K562 (cell line): ENCODE data around the gene PPTC7. TPM values are rescaled to one million over a fixed set of nuclear protein-coding genes. Genes with fewer than 3 reads are reported as not detected.
"Not testable (repeated sequence)": the region's sequence is repeated elsewhere in the genome, so short reads cannot be mapped to it uniquely, and the experiment has no call there.

Experiments
- ATAC-seq: fragments of 200-7000 bp; cut with Tn5 transposase; 3 replicates; pipeline ENCODE4 v1.9.1; 2020; ENCODE audit warnings: moderate library complexity
- BruUV-seq: library from RNA; stranded (reverse); fragments of 400-500 nt; replicated peaks from 2 replicates; lab custom pipeline; 2021; lab: Mats Ljungman, UMichigan
- CTCF ChIA-PET: fragments of 300-600 bp; formaldehyde crosslinking; extraction: SDS; loops from one replicate; lab custom pipeline; 2021; ENCODE audit warnings: low intra/inter-chr PET ratio; lab: Yijun Ruan, JAX
- POLR2A ChIA-PET: fragments of 300-600, 350-650 bp; sonication (Branson Sonifier 250); formaldehyde crosslinking; extraction: SDS; loops from one replicate; lab custom pipeline; 2021; ENCODE audit warnings: antibody characterized with exemption, inconsistent platforms; lab: Yijun Ruan, JAX
- DNase-seq, 4 experiments: peaks; one replicate each; pipeline versions ENCODE4 v3.0.0 to v3.0.0-alpha.2; 2011 to 2018; ENCODE audit warnings: low spot score in 3 of 4, mixed read lengths in 3 of 4; ENCODE audit errors: extremely low read depth in 1 of 4
- FAIRE-seq: peaks from 2 replicates; lab custom pipeline; 2011; peaks lifted over from hg19 to GRCh38; lab: Jason Lieb, UNC
- H2AFZ ChIP-seq: 2 replicates; pipeline ENCODE4 v1.6.0; 2011; ENCODE audit warnings: low read depth, low read length, control low read depth, inconsistent platforms
- H3K27ac ChIP-seq: fragments of 200-600 bp; 3 replicates; pipeline ENCODE4 v1.8.0; 2011; ENCODE audit warnings: low read depth, mild to moderate bottlenecking, control low read depth, inconsistent platforms, low read length, moderate library complexity, mixed read lengths; ENCODE audit errors: extremely low read depth
- H3K27me3 ChIP-seq, 2 experiments: fragments of 300-600 bp in 1 of 2; 2 replicates in 1 of 2; 3 replicates in 1 of 2; pipeline versions ENCODE4 v1.6.0 to v1.8.0; 2011; ENCODE audit warnings: inconsistent platforms in 2 of 2, low read length in 2 of 2, mild to moderate bottlenecking in 1 of 2, mixed read lengths in 1 of 2, moderate library complexity in 1 of 2; ENCODE audit not compliant: control insufficient read depth in 2 of 2, insufficient read depth in 2 of 2
- H3K36me3 ChIP-seq: fragments of 300-600 bp; 3 replicates; pipeline ENCODE4 v1.8.0; 2011; ENCODE audit warnings: mild to moderate bottlenecking, low read length, inconsistent platforms; ENCODE audit not compliant: control insufficient read depth, insufficient read depth
- H3K4me1 ChIP-seq, 2 experiments: fragments of 200-600 bp in 1 of 2; replicated peaks in 1 of 2; 2 replicates in 1 of 2; 3 replicates in 1 of 2; pipeline versions ENCODE4 v1.5.1 to v1.8.0; 2011; ENCODE audit warnings: inconsistent platforms in 2 of 2, low read length in 2 of 2, mild to moderate bottlenecking in 1 of 2, mixed read lengths in 1 of 2, moderate library complexity in 1 of 2; ENCODE audit not compliant: control insufficient read depth in 2 of 2, insufficient read depth in 2 of 2
- H3K4me2 ChIP-seq: 2 replicates; pipeline ENCODE4 v1.6.1; 2011; ENCODE audit warnings: low read length, control low read depth, inconsistent platforms, mixed read lengths; ENCODE audit not compliant: insufficient read depth
- H3K4me3 ChIP-seq: fragments of 200-600 bp; sonication (generic), shearing (Covaris generic); 2 replicates; pipeline ENCODE4 v1.5.1; 2016; ENCODE audit warnings: control low read depth, inconsistent platforms
- H3K79me2 ChIP-seq: fragments of 200-600 bp; 3 replicates; pipeline ENCODE4 v1.8.0; 2011; ENCODE audit warnings: low read length, inconsistent platforms; ENCODE audit not compliant: control insufficient read depth, insufficient read depth
- H3K9ac ChIP-seq, 2 experiments: 2 replicates each; pipeline versions ENCODE4 v1.6.0 to v1.6.1; 2011; ENCODE audit warnings: low read depth in 2 of 2, low read length in 2 of 2, control low read depth in 1 of 2, inconsistent platforms in 1 of 2, mild to moderate bottlenecking in 1 of 2, mixed read lengths in 1 of 2; ENCODE audit not compliant: insufficient read depth in 1 of 2
- H3K9me1 ChIP-seq: one replicate; pipeline ENCODE4 v1.6.0; 2011; ENCODE audit warnings: inconsistent platforms, mild to moderate bottlenecking, low read length, moderate library complexity; ENCODE audit not compliant: control insufficient read depth, insufficient read depth
- H3K9me3 ChIP-seq: replicated peaks from 2 replicates; pipeline ENCODE4 v1.5.1; 2011; ENCODE audit warnings: low read depth, low read length, inconsistent platforms; ENCODE audit not compliant: control insufficient read depth, insufficient read depth
- H4K20me1 ChIP-seq: replicated peaks from 2 replicates; pipeline ENCODE4 v1.6.1; 2011; ENCODE audit warnings: low read length, inconsistent platforms, mixed read lengths; ENCODE audit not compliant: control insufficient read depth, insufficient read depth
- ARNT ChIP-seq, 2 experiments: fragments of 450-650 bp; IDR thresholded peaks; 2 replicates each; pipeline ENCODE4 v1.6.1; 2016; ENCODE audit warnings: mild to moderate bottlenecking in 1 of 2
- BCOR ChIP-seq: fragments of 450-650 bp; IDR thresholded peaks from 2 replicates; pipeline ENCODE4 v1.6.1; 2016
- CC2D1A ChIP-seq: fragments of 450-650 bp; IDR thresholded peaks from 2 replicates; pipeline ENCODE4 v1.6.1; 2017; ENCODE audit warnings: mild to moderate bottlenecking
- DEAF1 ChIP-seq: fragments of 450-650 bp; formaldehyde crosslinking; IDR thresholded peaks from 2 replicates; pipeline ENCODE4 v1.4.0; 2020; ENCODE audit warnings: mild to moderate bottlenecking, moderate library complexity
- ESRRA ChIP-seq: fragments of 450-650 bp; IDR thresholded peaks from 2 replicates; pipeline ENCODE4 v1.6.1; 2014; ENCODE audit warnings: low read depth, mild to moderate bottlenecking, moderate library complexity, borderline replicate concordance
- NR2C1 ChIP-seq, 2 experiments: fragments of 450-650 bp; IDR thresholded peaks; 2 replicates each; pipeline ENCODE4 v1.6.1; 2017; ENCODE audit warnings: mild to moderate bottlenecking in 2 of 2, antibody characterized with exemption in 1 of 2, inconsistent platforms in 1 of 2, missing compliant biosample characterization in 1 of 2, missing genetic modification characterization in 1 of 2
- RAD21 ChIP-seq, 2 experiments: fragments of 250-450 bp in 1 of 2; fragments of 450-650 bp in 1 of 2; sonication (Bioruptor Pico) in 1 of 2; formaldehyde crosslinking in 1 of 2; IDR thresholded peaks in 1 of 2; conservative IDR thresholded peaks in 1 of 2; 2 replicates each; pipeline versions ENCODE4 v1.4.0 to v1.8.0; 2020 to 2022; ENCODE audit warnings: mild to moderate bottlenecking in 2 of 2, moderate library complexity in 1 of 2
- RCOR1 ChIP-seq, 2 experiments: IDR thresholded peaks; 2 replicates each; pipeline ENCODE4 v1.6.1; 2012; ENCODE audit warnings: low read depth in 2 of 2, low read length in 2 of 2, borderline replicate concordance in 1 of 2, improper control_type of control experiment in 1 of 2
- REST ChIP-seq, 2 experiments: fragments of 450-650 bp; formaldehyde crosslinking in 1 of 2; IDR thresholded peaks; 2 replicates each; pipeline versions ENCODE4 v1.4.0 to v1.6.1; 2014 to 2020; ENCODE audit warnings: mild to moderate bottlenecking in 2 of 2, borderline replicate concordance in 1 of 2, low read depth in 1 of 2
- SMC3 ChIP-seq: conservative IDR thresholded peaks from 2 replicates; pipeline ENCODE4 v1.6.1; 2011; ENCODE audit warnings: low read depth, low read length, improper control_type of control experiment; ENCODE audit not compliant: insufficient read depth
- WGBS: fragments of 100-300 bp; shearing (Covaris generic); methylation state at CpG from one replicate; pipeline ENCODE4 v1.1.6; 2016; ENCODE audit warnings: low coverage, mixed read lengths; ENCODE audit not compliant: insufficient coverage; ENCODE audit errors: missing lambda C conversion rate; 5-methylcytosine and 5-hydroxymethylcytosine counted together
- in situ Hi-C: fragments of 300-500 bp; cut with MboI; formaldehyde crosslinking; loops from 4 replicates; pipeline ENCODE4 v1.15.0; 2018; ENCODE audit warnings: inconsistent platforms, mixed read lengths
- intact Hi-C: fragments of 100-400 bp; cut with micrococcal nuclease; formaldehyde crosslinking; loops from 2 replicates; pipeline ENCODE4 v1.14.2; 2022
- polyA plus RNA-seq, 8 experiments: library from polyadenylated mRNA; depleted of rRNA in 4 of 8; stranded (reverse) in 5 of 8; unstranded in 3 of 8; fragments of >200 nt; fragmentation: Nextera tagmentation in 2 of 8; fragmentation: Illumina TruSeq in 1 of 8; extraction: Ambion mirVana in 2 of 8; extraction: Trizol in 1 of 8; gene quantifications; 2 replicates each; pipeline versions ENCODE4 v1.2.1 to v1.2.3, GENCODE V29; 2011 to 2014; ENCODE audit warnings: inconsistent platforms in 1 of 8, missing spikeins in 1 of 8
- total RNA-seq, 7 experiments: library from RNA; depleted of rRNA in 6 of 7; stranded (reverse); fragments of >200 nt in 6 of 7; fragmentation: Illumina TruSeq in 2 of 7; extraction: Trizol in 2 of 7; gene quantifications; 2 replicates each; pipeline versions ENCODE4 v1.2.1 to v1.2.3, GENCODE V29; 2011 to 2021; ENCODE audit warnings: low replicate concordance in 1 of 7

PPTC7 gene
- total and polyA plus RNA-seq, 9 of the 15 experiments (the other 6 are each of a cell fraction or from before 2014, with no cell fraction given): 2.6 to 23.1 (median 11.9) TPM

- H3K27me3 ChIP-seq; H3K4me3 ChIP-seq; H3K9me1 ChIP-seq; H3K27ac ChIP-seq; H3K79me2 ChIP-seq; H4K20me1 ChIP-seq; H3K9ac ChIP-seq; H3K9me3 ChIP-seq; BruUV-seq; H3K4me1 ChIP-seq; H3K4me2 ChIP-seq; H3K36me3 ChIP-seq; TF ChIP-seq REST (CRISPR knock-in tag; IDR thresholded peaks at IDR 0.05; ENCODE audit: low read depth); NR2C1 (tag; IDR thresholded peaks at IDR 0.05): not testable (repeated sequence)
- FAIRE-seq: peak; percentile 92
- WGBS: 41% methylated on average over 14 of the region's 14 CpGs
- POLR2A ChIA-PET: interaction anchor here (1.1 kb wide), 1 partner anchor 134 kb away, joined by 4 read pairs; the partner anchor contains the start of genes FAM216A and GPN3
- DNase-seq: peak; percentile 48 to 76 (median 60)
- intact Hi-C loops (loop anchor here (1.0 to 5.0 kb wide), 6 partner anchors 97 to 502 kb away; partner anchors contain the start of gene ARPC3), in situ Hi-C loops (loop anchor here (5.0 kb wide), 2 partner anchors 90 to 155 kb away; no protein-coding TSS in a partner anchor)
- ATAC-seq: peak; percentile 85
- CTCF ChIA-PET: interaction anchor here (0.7 to 3.6 kb wide), 7 partner anchors 50 to 796 kb away, joined by 4 to 30 read pairs (median 4); partner anchors contain the start of genes ARPC3, FAM216A and GPN3
- peak overlapping the region; percentile 42; the same call in 1 of the 2 replicates for H2AFZ ChIP-seq
- TF ChIP-seq RCOR1 (IDR thresholded peaks at IDR 0.05; ENCODE audit: borderline replicate concordance in 1 of 2, low read depth in 2 of 2, low read length in 2 of 2) (peak in 1 of 2 experiments; percentile 40; a peak in 1 of 4 replicates), DEAF1 (CRISPR knock-in tag) (peak; percentile 74), ARNT (IDR thresholded peaks at IDR 0.05) (peak in 1 of 2 experiments; percentile 46; a peak in 1 of 4 replicates), REST (IDR thresholded peaks at IDR 0.05; ENCODE audit: borderline replicate concordance) (peak; percentile 75), BCOR (peak; percentile 60), CC2D1A (peak; percentile 67; the same call in 1 of the 2 replicates), RAD21 (CRISPR knock-in tag; conservative IDR thresholded peaks at IDR 0.05 in 1 of 2, IDR thresholded peaks at IDR 0.05 in 1 of 2) (peak; percentile 77 to 89), ESRRA (peak; percentile 50), NR2C1 (IDR thresholded peaks at IDR 0.05) (0 out of 2 replicates have a peak, but pooled peaks have one; percentile 25), SMC3 (peak; percentile 74)
Measured at GRCh38 chr12:110602085-110602814, 19.1 kb upstream of the PPTC7 start.
